Bronchial epithelial cell (primary cell): ENCODE measurements around the gene NOS1AP. TPM values are rescaled to one million over a fixed set of nuclear protein-coding genes. Genes with fewer than 3 reads are reported as not detected.

Experiments used
- DNase-seq: peaks from one replicate; pipeline ENCODE4 v3.0.0-alpha.2; 2010; ENCODE audit warnings: low read depth
- FAIRE-seq: peaks from 2 replicates; lab custom pipeline; 2011; peaks lifted over from hg19 to GRCh38; lab: Jason Lieb, UNC
- H3K27me3 ChIP-seq: 2 replicates; pipeline ENCODE4 v1.5.1; 2011; ENCODE audit warnings: low read length; ENCODE audit not compliant: control insufficient read depth, insufficient read depth
- H3K36me3 ChIP-seq: 2 replicates; pipeline ENCODE4 v1.5.1; 2011; ENCODE audit warnings: low read length; ENCODE audit not compliant: control insufficient read depth, insufficient read depth
- H3K4me3 ChIP-seq: 2 replicates; pipeline ENCODE4 v1.5.1; 2011; ENCODE audit warnings: mild to moderate bottlenecking, low read depth, low read length, control low read depth
- CTCF ChIP-seq: IDR thresholded peaks from 2 replicates; pipeline ENCODE4 v1.5.1; 2011; ENCODE audit warnings: mild to moderate bottlenecking, moderate library complexity, low read length, control low read depth, inconsistent platforms; ENCODE audit not compliant: insufficient read depth, severe bottlenecking
- total RNA-seq: library from RNA; depleted of rRNA; stranded (reverse); fragments of >200 nt; gene quantifications from 2 replicates; pipeline ENCODE4 v1.2.1, GENCODE V29; 2014

Gene NOS1AP
- total RNA-seq, 1 donor from 2014 or later, result 1.3 TPM

GRCh38 chr1:162259894-162260455 is 190.5 kb downstream of the NOS1AP start:
- FAIRE-seq (no peak), DNase-seq (no peak)
- TF ChIP-seq CTCF, result no peak

DNA sequence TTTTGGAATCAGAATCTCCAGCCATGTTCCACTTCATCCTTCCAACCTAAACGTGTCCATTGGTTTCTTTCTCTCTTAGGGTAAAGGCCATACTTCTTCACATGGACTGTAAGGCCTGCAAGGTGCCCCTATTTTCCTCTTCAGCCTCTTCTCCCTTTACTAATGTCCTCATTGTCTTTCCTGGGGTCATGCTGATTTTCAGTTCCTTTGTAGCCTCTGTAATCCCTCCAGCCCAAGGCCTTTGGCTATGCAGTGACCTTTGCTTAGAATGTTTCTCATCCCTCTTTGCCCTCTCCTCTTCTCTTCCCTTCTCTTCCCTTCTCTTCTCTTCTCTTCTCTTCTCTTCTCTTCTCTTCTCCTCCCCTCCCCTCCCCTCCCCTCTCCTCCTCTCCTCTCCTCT is 194.6 kb downstream of the NOS1AP start:
- peak; percentile 55 for FAIRE-seq
- Histone ChIP-seq H3K27me3 (no peaks in the 10 kb centered on the region), H3K4me3 (no peak overlapping the region), H3K36me3 (no peaks in the 10 kb centered on the region)
- no peak for DNase-seq
- no peak for TF ChIP-seq CTCF

More at GRCh38 chr1:162259894-162260455, 190.5 kb downstream of the NOS1AP start:
- Histone ChIP-seq H3K4me3 (no peak overlapping the region), H3K36me3 (no peaks in the 10 kb centered on the region), H3K27me3 (peaks cover 2% of the 10 kb centered on the region)

DNA sequence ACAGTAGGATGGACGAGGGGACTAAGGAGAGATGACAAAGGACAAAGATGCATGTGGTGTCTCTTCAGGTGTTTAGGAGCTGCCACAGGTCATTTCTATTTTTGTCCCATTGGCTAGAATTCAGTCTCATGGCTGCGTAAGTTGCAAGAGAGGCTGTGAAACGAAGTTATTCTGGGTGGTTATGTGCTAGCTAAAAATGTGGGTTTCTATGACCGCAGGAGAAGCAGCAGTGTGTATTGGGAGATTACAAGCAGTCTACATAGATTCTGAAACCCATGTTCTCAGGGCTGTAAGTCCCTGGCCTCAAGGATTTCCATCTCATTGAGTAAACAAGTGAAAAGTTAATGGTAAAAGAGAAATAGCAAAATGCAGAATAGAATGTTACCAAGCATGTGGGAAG is 196.5 kb downstream of the NOS1AP start:
- no peak for FAIRE-seq

DNA sequence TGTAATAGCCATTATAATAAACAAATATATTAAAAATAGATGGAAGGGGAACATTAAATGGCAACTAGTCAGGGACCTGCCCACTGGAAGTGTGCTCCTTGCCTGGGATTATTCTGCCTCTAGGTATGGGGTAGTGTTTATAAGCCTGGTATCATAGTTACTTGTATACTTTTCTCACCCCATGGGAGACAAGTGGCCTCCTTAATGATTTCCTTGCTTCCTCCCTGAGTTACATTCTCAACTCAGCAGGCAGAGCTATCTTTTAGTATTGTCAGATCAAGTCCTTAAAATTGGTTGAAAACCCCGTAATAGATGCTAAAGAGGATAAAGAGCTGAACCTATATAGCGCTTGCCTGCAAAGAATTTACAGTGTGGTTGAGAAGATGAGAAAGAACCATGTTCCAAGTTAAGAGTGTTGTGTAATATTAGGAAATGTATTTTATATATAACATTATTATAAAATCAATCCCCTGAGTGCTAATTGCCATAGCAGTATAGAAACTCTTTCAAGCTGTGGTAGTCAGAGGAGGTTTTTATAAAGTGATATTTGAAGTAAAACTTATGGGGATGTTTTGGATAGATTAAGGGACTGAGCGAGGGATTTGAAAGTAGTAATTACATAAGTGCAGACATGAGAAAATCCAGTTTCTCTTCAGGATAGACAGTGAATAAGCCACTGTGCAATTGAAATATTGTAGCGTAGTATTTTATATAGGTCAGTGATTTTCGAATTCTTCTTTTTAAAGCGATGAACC is 200.7 kb downstream of the NOS1AP start:
- Histone ChIP-seq H3K4me3 (no peak overlapping the region), H3K36me3 (no peaks in the 10 kb centered on the region), H3K27me3 (no peaks in the 10 kb centered on the region)
- FAIRE-seq (no peak), DNase-seq (no peak)
- TF ChIP-seq CTCF, result no peak

More for the DNA sequence above, 196.5 kb downstream of the NOS1AP start:
- TF ChIP-seq CTCF, result no peak
- Histone ChIP-seq H3K4me3 (no peak overlapping the region), H3K36me3 (no peaks in the 10 kb centered on the region), H3K27me3 (no peaks in the 10 kb centered on the region)
- no peak for DNase-seq

- TF ChIP-seq CTCF, result no peak
- DNase-seq (no peak), FAIRE-seq (no peak)
- no peaks in the 10 kb centered on the region for H3K36me3 ChIP-seq
- H3K27me3 ChIP-seq, result no peaks in the 10 kb centered on the region
- H3K4me3 ChIP-seq, result no peak overlapping the region
Observed at GRCh38 chr1:162271972-162272371, 202.5 kb downstream of the NOS1AP start.
